ENCODE measurements around the gene MSRB2. TPM values are rescaled to one million over a fixed set of nuclear protein-coding genes. Genes with fewer than 3 reads are reported as not detected.

The MSRB2 gene
- total RNA-seq, 4 donors from 2014 or later: 9.1 to 17.6 (median 13.8) TPM

- DNase-seq: no peak
- TF ChIP-seq POLR2A (IDR thresholded peaks at IDR 0.05) (no peak), CTCF (IDR thresholded peaks at IDR 0.05) (no peak)
- Histone ChIP-seq H3K27ac (no peak overlapping the region), H3K4me1 (no peaks in the 10 kb centered on the region), H3K4me3 (no peak overlapping the region), H3K36me3 (no peaks in the 10 kb centered on the region), H3K9me3 (no peaks in the 10 kb centered on the region), H3K27me3 (no peaks in the 10 kb centered on the region)
Measured at GRCh38 chr10:23051855-23052331, 43.5 kb upstream of the MSRB2 start.

- Histone ChIP-seq H3K36me3 (no peaks in the 10 kb centered on the region), H3K4me3 (no peak overlapping the region), H3K27ac (no peak overlapping the region), H3K9me3 (no peaks in the 10 kb centered on the region), H3K4me1 (no peaks in the 10 kb centered on the region), H3K27me3 (no peaks in the 10 kb centered on the region)
- TF ChIP-seq POLR2A (IDR thresholded peaks at IDR 0.05) (no peak), CTCF (IDR thresholded peaks at IDR 0.05) (no peak)
- DNase-seq: no peak
Measured at GRCh38 chr10:23053036-23053435, 42.3 kb upstream of the MSRB2 start.

- Histone ChIP-seq H3K27ac (no peak overlapping the region), H3K27me3 (no peaks in the 10 kb centered on the region), H3K4me3 (no peak overlapping the region), H3K36me3 (no peaks in the 10 kb centered on the region), H3K4me1 (no peaks in the 10 kb centered on the region), H3K9me3 (no peaks in the 10 kb centered on the region)
- TF ChIP-seq CTCF (IDR thresholded peaks at IDR 0.05): no peak
- no peak for TF ChIP-seq POLR2A (IDR thresholded peaks at IDR 0.05)
- no peak for DNase-seq
Measured at GRCh38 chr10:23055424-23056185, 39.8 kb upstream of the MSRB2 start.

- no peaks in the 10 kb centered on the region for H3K9me3 ChIP-seq
- H3K27me3 ChIP-seq: no peaks in the 10 kb centered on the region
- no peaks in the 10 kb centered on the region for H3K36me3 ChIP-seq
- TF ChIP-seq POLR2A (IDR thresholded peaks at IDR 0.05) (no peak), CTCF (IDR thresholded peaks at IDR 0.05) (no peak)
- no peak overlapping the region for H3K27ac ChIP-seq
- H3K4me1 ChIP-seq: no peaks in the 10 kb centered on the region
- H3K4me3 ChIP-seq: no peak overlapping the region
- DNase-seq: no peak
Measured at GRCh38 chr10:23056186-23056579, 39.2 kb upstream of the MSRB2 start.

- H3K4me3 ChIP-seq: no peak overlapping the region
- TF ChIP-seq POLR2A (IDR thresholded peaks at IDR 0.05): no peak
- no peak for TF ChIP-seq CTCF (IDR thresholded peaks at IDR 0.05)
- H3K36me3 ChIP-seq: no peaks in the 10 kb centered on the region
- H3K27ac ChIP-seq: no peak overlapping the region
- H3K27me3 ChIP-seq: no peaks in the 10 kb centered on the region
- H3K9me3 ChIP-seq: no peaks in the 10 kb centered on the region
- DNase-seq: no peak
- no peaks in the 10 kb centered on the region for H3K4me1 ChIP-seq
Measured at GRCh38 chr10:23058366-23058765, 37.0 kb upstream of the MSRB2 start.

Data from Peyer's patch (tissue), 4 donors.